GM23248 (cell line): ENCODE results near the gene PCDHGA6.

Source experiments
- EZH2 ChIP-seq: fragments of 200-600 bp; sonication (generic); IDR thresholded peaks from 2 replicates; pipeline ENCODE4 v1.6.1; 2018; ENCODE audit warnings: antibody characterized with exemption, mild to moderate bottlenecking; ENCODE audit not compliant: insufficient read depth, poor library complexity, severe bottlenecking
- EZH2phosphoT487 ChIP-seq: fragments of 200-600 bp; sonication (generic); IDR thresholded peaks from 2 replicates; pipeline ENCODE4 v1.6.1; 2018; ENCODE audit warnings: antibody characterized with exemption, moderate library complexity, mild to moderate bottlenecking, low read depth; ENCODE audit not compliant: insufficient read depth

DNA sequence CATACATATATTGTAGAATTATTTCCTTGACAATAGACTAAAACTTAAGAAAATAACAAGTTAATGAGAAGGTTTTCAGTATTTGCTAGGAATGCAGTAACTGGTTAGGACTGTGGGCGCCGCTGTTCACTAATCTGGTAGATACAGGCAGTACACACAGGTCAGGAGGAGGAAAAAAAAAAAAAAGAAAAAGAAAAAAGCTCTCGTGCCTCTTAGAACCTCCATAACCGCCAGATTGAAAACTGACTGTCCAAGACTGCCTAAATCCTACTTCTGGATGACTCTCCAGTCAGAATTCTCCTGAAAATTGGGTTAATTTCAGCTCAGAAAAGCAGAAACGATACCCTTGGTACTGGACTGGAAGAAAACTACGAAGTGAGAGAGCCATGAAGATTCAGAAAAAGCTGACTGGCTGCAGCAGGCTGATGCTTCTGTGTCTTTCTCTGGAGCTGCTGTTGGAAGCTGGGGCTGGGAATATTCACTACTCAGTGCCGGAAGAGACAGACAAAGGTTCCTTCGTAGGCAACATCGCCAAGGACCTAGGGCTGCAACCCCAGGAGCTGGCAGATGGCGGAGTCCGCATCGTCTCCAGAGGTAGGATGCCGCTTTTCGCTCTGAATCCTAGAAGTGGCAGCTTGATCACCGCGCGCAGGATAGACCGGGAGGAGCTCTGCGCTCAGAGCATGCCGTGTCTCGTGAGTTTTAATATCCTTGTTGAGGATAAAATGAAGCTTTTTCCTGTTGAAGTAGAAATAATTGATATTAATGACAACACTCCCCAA is 43.2 kb upstream of the PCDHGA6 start, which contains the start of gene PCDHGA1:
- TF ChIP-seq EZH2phosphoT487 (no peak), EZH2 (no peak)
